Stomach (tissue), 4 donors: ENCODE data around the gene WWP2.
"Not testable (repeated sequence)": the region's sequence is repeated elsewhere in the genome, so short reads cannot be mapped to it uniquely, and the experiment has no call there.

Experiments used
- CTCF ChIP-seq, 7 experiments: fragments of 450-650 bp in 4 of 7; fragments of 200-600 bp in 3 of 7; sonication (generic) in 3 of 7; IDR thresholded peaks; one replicate each; pipeline ENCODE4 v1.5.1; 2016 to 2019; ENCODE audit warnings: antibody characterized with exemption in 7 of 7, control low read depth in 2 of 7, mild to moderate bottlenecking in 1 of 7
- EP300 ChIP-seq: sonication (generic); formaldehyde crosslinking; IDR thresholded peaks from one replicate; pipeline ENCODE4 v1.6.1; 2017; ENCODE audit warnings: antibody characterized with exemption
- POLR2A ChIP-seq, 4 donors: fragments of 450-650 bp; IDR thresholded peaks; one replicate each; pipeline ENCODE4 v1.6.1; 2016; ENCODE audit warnings: antibody characterized with exemption in 4 of 4, control low read depth in 2 of 4, mild to moderate bottlenecking in 1 of 4, moderate library complexity in 1 of 4

- not testable (repeated sequence) for TF ChIP-seq POLR2A (IDR thresholded peaks at IDR 0.05); CTCF (IDR thresholded peaks at IDR 0.05); EP300
Measured at GRCh38 chr16:69943241-69944036, 181.3 kb downstream of the WWP2 start.
